Right lobe of liver (tissue), 6 donors: Measurements from ENCODE around the gene MTFMT. TPM values are rescaled to one million over a fixed set of nuclear protein-coding genes. Genes with fewer than 3 reads are reported as not detected.
A peak's percentile ranks its signal among the peaks of the same experiment; 100 is the strongest.

Source experiments
- ATAC-seq, 4 donors: fragments of 200-7000 bp; cut with Tn5 transposase; one replicate each; pipeline ENCODE4 v1.9.1; 2020; ENCODE audit warnings: mild to moderate bottlenecking in 4 of 4, moderate library complexity in 4 of 4
- DNase-seq, 3 donors: peaks; one replicate each; pipeline ENCODE4 v3.0.0-alpha.2; 2020
- H3K27ac ChIP-seq, 3 donors: fragments of 200-600 bp; one replicate each; pipeline ENCODE4 v1.8.0; 2022
- H3K27me3 ChIP-seq, 2 donors: fragments of 200-600 bp; one replicate each; pipeline ENCODE4 v1.8.0; 2022
- H3K36me3 ChIP-seq, 4 donors: fragments of 200-600 bp; sonication (generic) in 1 of 4; one replicate each; pipeline versions ENCODE4 v1.5.1 to v1.8.0; 2017 to 2022; ENCODE audit warnings: control low read depth in 1 of 4
- H3K4me1 ChIP-seq, 4 donors: fragments of 200-600 bp; sonication (generic) in 1 of 4; one replicate each; pipeline versions ENCODE4 v1.5.1 to v1.8.0; 2017 to 2022; ENCODE audit warnings: control low read depth in 1 of 4
- H3K4me3 ChIP-seq, 3 donors: fragments of 200-600 bp; one replicate each; pipeline ENCODE4 v1.8.0; 2022
- H3K9me3 ChIP-seq, 4 donors: fragments of 200-600 bp; sonication (generic) in 1 of 4; one replicate each; pipeline versions ENCODE4 v1.5.1 to v1.8.0; 2017 to 2022; ENCODE audit warnings: control low read depth in 1 of 4
- CTCF ChIP-seq, 4 donors: fragments of 200-600 bp in 3 of 4; fragments of 450-650 bp in 1 of 4; IDR thresholded peaks; one replicate each; pipeline versions ENCODE4 v1.5.1 to v1.8.0; 2016 to 2022; ENCODE audit warnings: antibody characterized with exemption in 4 of 4, mild to moderate bottlenecking in 2 of 4
- POLR2A ChIP-seq: fragments of 450-650 bp; IDR thresholded peaks from one replicate; pipeline ENCODE4 v1.6.1; 2017; ENCODE audit warnings: antibody characterized with exemption, mild to moderate bottlenecking
- WGBS: methylation state at CpG from one replicate; pipeline ENCODE4 v1.1.6; 2018; ENCODE audit warnings: low coverage, low lambda C conversion rate; ENCODE audit not compliant: insufficient coverage; ENCODE audit errors: missing lambda C conversion rate; 5-methylcytosine and 5-hydroxymethylcytosine counted together
- intact Hi-C, 2 donors: fragments of 100-400 bp; cut with DNase I; formaldehyde crosslinking; loops; one replicate each; pipeline versions ENCODE4 v1.11.2 to v1.14.1; 2022
- total RNA-seq, 6 experiments: library from RNA; depleted of rRNA in 2 of 6; stranded (reverse); fragments of >200 nt in 2 of 6; fragmentation: NEBNext Ultra II Directional in 3 of 6; extraction: Animal tissue kit (Norgen Biotek cat#: 25700) in 3 of 6; gene quantifications; one replicate each; pipeline versions ENCODE4 v1.1.0 to v1.2.4, GENCODE V29; 2016 to 2023
- donor health status: DM: no; HTN: yes; CAD: no.
- donor health status: DM: no; HTN: no; CAD: no.
- donor health status: DM: no; HTN: no; CAD: no.
- donor health status: DM: no; HTN: yes; CAD: no.
- donor health status: DM: no; HTN: yes; CAD: no.

The MTFMT gene
- total RNA-seq, 6 experiments from 2014 or later, result 9.2 to 24.3 (median 13.0) TPM

GRCh38 chr15:65034719-65035118, 5.3 kb upstream of the MTFMT start:
- no peaks in the 10 kb centered on the region for H3K27me3 ChIP-seq
- no peak overlapping the region for H3K27ac ChIP-seq
- intact Hi-C loops, result loop anchor here (5.0 to 10.0 kb wide), 2 partner anchors 68 to 240 kb away; no protein-coding TSS in a partner anchor
- ATAC-seq, result no peak
- no peak overlapping the region for H3K4me3 ChIP-seq
- DNase-seq, result no peak
- no peaks in the 10 kb centered on the region for H3K36me3 ChIP-seq
- no peaks in the 10 kb centered on the region for H3K9me3 ChIP-seq
- WGBS, result 80% methylated on average over 2 of the region's 11 CpGs
- H3K4me1 ChIP-seq, result peaks cover 0 to 17% (median 7%) of the 10 kb centered on the region in 4 donors
- TF ChIP-seq POLR2A (no peak), CTCF (IDR thresholded peaks at IDR 0.05) (no peak)

- intact Hi-C loops, result loop anchor here (5.0 to 10.0 kb wide), 2 partner anchors 69 to 241 kb away; no protein-coding TSS in a partner anchor
- WGBS, result 4% methylated on average over 4 of the region's 4 CpGs
- DNase-seq (no peak), ATAC-seq (peak; percentile 36 to 59 (median 56))
- Histone ChIP-seq H3K27me3 (no peaks in the 10 kb centered on the region), H3K9me3 (no peaks in the 10 kb centered on the region), H3K4me3 (no peak overlapping the region), H3K36me3 (no peaks in the 10 kb centered on the region), H3K4me1 (peaks cover 0 to 17% (median 7%) of the 10 kb centered on the region in 4 donors), H3K27ac (peak overlapping the region; percentile 4 to 69 (median 28))
- peak; percentile 59 to 66 (median 62) for TF ChIP-seq CTCF (IDR thresholded peaks at IDR 0.05)
- TF ChIP-seq POLR2A, result no peak
Measured at GRCh38 chr15:65033659-65034269, 4.3 kb upstream of the MTFMT start.

GRCh38 chr15:65032801-65033537, 3.5 kb upstream of the MTFMT start:
- intact Hi-C loops, result loop anchor here (5.0 to 10.0 kb wide), 2 partner anchors 69 to 242 kb away; no protein-coding TSS in a partner anchor
- Histone ChIP-seq H3K4me1 (peaks cover 0 to 24% (median 10%) of the 10 kb centered on the region in 4 donors), H3K4me3 (no peak overlapping the region), H3K9me3 (no peaks in the 10 kb centered on the region), H3K27ac (peak overlapping the region; percentile 4 to 69 (median 28)), H3K27me3 (no peaks in the 10 kb centered on the region), H3K36me3 (no peaks in the 10 kb centered on the region)
- DNase-seq, result peak; percentile 80 to 93 (median 92)
- peak; percentile 90 to 95 (median 91) for ATAC-seq
- TF ChIP-seq CTCF (IDR thresholded peaks at IDR 0.05) (peak; percentile 79 to 91 (median 87)), POLR2A (no peak)
- WGBS, result 28% methylated on average over 5 of the region's 13 CpGs

GRCh38 chr15:65029736-65030208, 333 bp upstream of the MTFMT start:
- DNase-seq, result no peak
- Histone ChIP-seq H3K4me3 (peak overlapping the region; percentile 75 to 96 (median 93)), H3K27me3 (no peaks in the 10 kb centered on the region), H3K4me1 (peaks cover 0 to 26% (median 13%) of the 10 kb centered on the region in 4 donors), H3K36me3 (peaks cover 0 to 12% (median 4%) of the 10 kb centered on the region in 4 donors), H3K27ac (peak overlapping the region in 1 of 3 donors; percentile 54), H3K9me3 (no peaks in the 10 kb centered on the region)
- intact Hi-C loops, result loop anchor here (5.0 to 10.0 kb wide), 2 partner anchors 73 to 245 kb away; no protein-coding TSS in a partner anchor
- 56% methylated on average over 8 of the region's 12 CpGs for WGBS
- TF ChIP-seq POLR2A (no peak), CTCF (IDR thresholded peaks at IDR 0.05) (no peak)
- ATAC-seq, result no peak
